ENCODE results near the gene CEP128.
"Not testable (repeated sequence)": the region's sequence is repeated elsewhere in the genome, so short reads cannot be mapped to it uniquely, and the experiment has no call there.

CEP128 gene

DNA sequence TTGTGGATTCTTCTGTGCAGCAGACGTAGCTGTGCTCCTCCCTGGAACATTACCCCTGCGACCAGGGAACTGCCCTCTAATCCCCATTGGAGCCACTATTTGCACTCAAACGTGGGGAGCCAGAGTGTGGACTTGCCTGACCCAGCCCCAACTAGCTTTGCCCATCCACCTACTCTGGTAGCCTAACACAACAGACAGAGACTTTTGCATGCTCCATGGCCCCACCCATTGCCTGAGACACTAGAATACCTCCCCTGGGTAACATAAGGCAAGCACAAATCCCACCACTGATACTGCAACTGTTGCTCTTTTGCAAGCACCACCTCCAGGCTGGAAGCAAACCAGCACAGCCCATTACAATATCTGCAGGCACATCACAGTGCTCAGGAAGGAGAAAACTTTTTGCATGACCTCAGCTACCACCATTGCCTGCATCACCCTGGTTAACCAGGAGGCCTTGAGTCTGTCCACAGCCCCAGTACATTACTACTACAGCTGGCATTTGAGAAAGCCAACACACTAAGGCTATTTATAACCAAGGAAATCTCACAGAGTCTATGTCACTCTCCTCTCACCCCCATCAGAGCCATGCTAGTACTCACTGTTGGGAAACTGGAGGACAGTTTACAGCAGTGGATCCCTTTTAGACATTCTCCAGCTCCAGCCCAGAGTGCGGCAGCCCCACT, 15.0 kb downstream of the CEP128 start:
- peak; percentile 68 for DNase-seq
- Histone ChIP-seq H3K36me3 (replicated peaks) (no peaks in the 10 kb centered on the region), H3K27me3 (replicated peaks) (no peaks in the 10 kb centered on the region), H3K4me3 (ENCODE audit: low read depth, low read length) (no peak overlapping the region), H3K27ac (no peak overlapping the region)
- TF ChIP-seq, protein P1, sequence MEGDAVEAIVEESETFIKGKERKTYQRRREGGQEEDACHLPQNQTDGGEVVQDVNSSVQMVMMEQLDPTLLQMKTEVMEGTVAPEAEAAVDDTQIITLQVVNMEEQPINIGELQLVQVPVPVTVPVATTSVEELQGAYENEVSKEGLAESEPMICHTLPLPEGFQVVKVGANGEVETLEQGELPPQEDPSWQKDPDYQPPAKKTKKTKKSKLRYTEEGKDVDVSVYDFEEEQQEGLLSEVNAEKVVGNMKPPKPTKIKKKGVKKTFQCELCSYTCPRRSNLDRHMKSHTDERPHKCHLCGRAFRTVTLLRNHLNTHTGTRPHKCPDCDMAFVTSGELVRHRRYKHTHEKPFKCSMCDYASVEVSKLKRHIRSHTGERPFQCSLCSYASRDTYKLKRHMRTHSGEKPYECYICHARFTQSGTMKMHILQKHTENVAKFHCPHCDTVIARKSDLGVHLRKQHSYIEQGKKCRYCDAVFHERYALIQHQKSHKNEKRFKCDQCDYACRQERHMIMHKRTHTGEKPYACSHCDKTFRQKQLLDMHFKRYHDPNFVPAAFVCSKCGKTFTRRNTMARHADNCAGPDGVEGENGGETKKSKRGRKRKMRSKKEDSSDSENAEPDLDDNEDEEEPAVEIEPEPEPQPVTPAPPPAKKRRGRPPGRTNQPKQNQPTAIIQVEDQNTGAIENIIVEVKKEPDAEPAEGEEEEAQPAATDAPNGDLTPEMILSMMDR (IDR thresholded peaks at IDR 0.05; ENCODE audit: low read depth, low read length, missing control alignments): no peak
- in situ Hi-C loops (cut with HindIII; ENCODE audit: low pct_ligation_motif_present, low sequenced_read_pairs): no loop called here

DNA sequence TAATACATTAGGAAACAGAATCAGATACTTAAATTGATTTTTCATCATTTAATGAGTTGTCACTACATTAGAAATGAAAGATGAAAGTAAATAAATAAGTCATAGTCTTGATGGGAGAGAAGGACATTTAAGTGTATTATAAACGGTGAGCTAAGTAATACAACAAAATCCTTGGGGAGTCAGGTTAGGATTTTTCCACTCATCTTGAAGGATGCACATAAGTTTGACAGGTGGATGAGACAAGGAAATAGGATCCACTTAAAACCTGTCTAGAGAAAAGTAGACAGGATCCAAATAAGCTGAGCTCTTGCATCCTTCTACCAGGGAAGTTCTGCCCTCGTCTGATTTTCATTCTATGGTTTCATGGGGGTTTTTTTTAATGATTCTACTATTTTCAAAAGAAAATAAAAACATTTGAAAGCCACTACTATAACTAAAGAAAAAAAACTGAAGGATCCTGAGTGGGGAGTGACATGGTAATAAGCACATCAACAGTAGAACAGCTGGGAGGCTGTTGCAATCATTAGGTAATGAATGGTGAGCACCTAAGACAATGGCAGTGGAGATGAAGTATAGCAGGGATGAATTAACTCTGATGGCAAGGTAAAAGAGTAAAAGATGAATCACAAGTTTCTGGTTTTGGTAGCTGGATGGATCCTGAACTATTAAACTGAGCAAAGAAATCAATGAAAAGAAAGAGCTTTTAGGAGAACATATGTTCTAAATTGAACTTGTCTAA, 17.0 kb downstream of the CEP128 start:
- H3K4me3 ChIP-seq (ENCODE audit: low read depth, low read length): no peak overlapping the region

GRCh38 chr14:80923368-80923767, 18.2 kb downstream of the CEP128 start:
- TF ChIP-seq, protein P1 (IDR thresholded peaks at IDR 0.05; ENCODE audit: low read depth, low read length, missing control alignments): no peak
- in situ Hi-C loops (cut with HindIII; ENCODE audit: low pct_ligation_motif_present, low sequenced_read_pairs): no loop called here
- H3K27ac ChIP-seq: no peak overlapping the region
- no peak for DNase-seq
- H3K36me3 ChIP-seq (replicated peaks): no peaks in the 10 kb centered on the region
- no peak overlapping the region for H3K4me3 ChIP-seq (ENCODE audit: low read depth, low read length)
- no peaks in the 10 kb centered on the region for H3K27me3 ChIP-seq (replicated peaks)

More for the DNA sequence above, 17.0 kb downstream of the CEP128 start:
- no peak for DNase-seq
- TF ChIP-seq, protein P1 (IDR thresholded peaks at IDR 0.05; ENCODE audit: low read depth, low read length, missing control alignments): no peak
- in situ Hi-C loops (cut with HindIII; ENCODE audit: low pct_ligation_motif_present, low sequenced_read_pairs): no loop called here
- no peaks in the 10 kb centered on the region for H3K36me3 ChIP-seq (replicated peaks)
- H3K27me3 ChIP-seq (replicated peaks): no peaks in the 10 kb centered on the region
- no peak overlapping the region for H3K27ac ChIP-seq

GRCh38 chr14:80919622-80920021, 21.9 kb downstream of the CEP128 start:
- in situ Hi-C loops (cut with HindIII; ENCODE audit: low pct_ligation_motif_present, low sequenced_read_pairs): no loop called here
- Histone ChIP-seq H3K27ac (no peak overlapping the region), H3K36me3 (replicated peaks) (no peaks in the 10 kb centered on the region), H3K27me3 (replicated peaks) (no peaks in the 10 kb centered on the region), H3K4me3 (ENCODE audit: low read depth, low read length) (no peak overlapping the region)
- TF ChIP-seq, protein P1 (IDR thresholded peaks at IDR 0.05; ENCODE audit: low read depth, low read length, missing control alignments): no peak
- no peak for DNase-seq

GRCh38 chr14:80912013-80912412, 29.5 kb downstream of the CEP128 start:
- H3K4me3 ChIP-seq (ENCODE audit: low read depth, low read length); DNase-seq; H3K36me3 ChIP-seq (replicated peaks); H3K27ac ChIP-seq; H3K27me3 ChIP-seq (replicated peaks); in situ Hi-C loops (cut with HindIII; ENCODE audit: low pct_ligation_motif_present, low sequenced_read_pairs): not testable (repeated sequence)

GRCh38 chr14:80906946-80907345, 34.6 kb downstream of the CEP128 start:
- no peak overlapping the region for H3K27ac ChIP-seq

More at GRCh38 chr14:80906946-80907345, 34.6 kb downstream of the CEP128 start:
- no peak overlapping the region for H3K4me3 ChIP-seq (ENCODE audit: low read depth, low read length)
- TF ChIP-seq, protein P1 (IDR thresholded peaks at IDR 0.05; ENCODE audit: low read depth, low read length, missing control alignments): no peak
- no peak for DNase-seq
- no peaks in the 10 kb centered on the region for H3K36me3 ChIP-seq (replicated peaks)
- no peaks in the 10 kb centered on the region for H3K27me3 ChIP-seq (replicated peaks)
- in situ Hi-C loops (cut with HindIII; ENCODE audit: low pct_ligation_motif_present, low sequenced_read_pairs): no loop called here

Data from brain microvascular endothelial cell (primary cell).